Measurements from ENCODE around the gene CDHR3.

DNA sequence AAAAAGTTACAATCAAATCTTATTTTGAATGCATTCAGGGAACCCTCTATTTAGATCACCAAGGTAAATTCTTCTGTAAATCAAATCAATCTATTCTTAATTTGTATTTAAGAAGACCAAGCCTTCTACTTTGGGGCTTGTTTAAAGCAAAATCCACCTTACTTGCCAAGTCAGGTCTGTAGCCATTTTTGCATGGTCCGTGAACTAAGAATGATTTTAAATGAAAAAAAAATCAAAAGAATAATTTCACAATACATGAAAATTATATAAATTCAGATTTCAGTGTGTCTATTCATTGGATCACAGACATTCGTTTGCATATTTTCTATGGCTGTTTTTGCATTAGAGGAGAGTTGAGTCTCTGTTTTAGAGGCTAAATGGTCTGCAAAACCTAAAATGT lies 89.6 kb downstream of the CDHR3 start:
- no peak for TF ChIP-seq GATA2 (IDR thresholded peaks at IDR 0.05; ENCODE audit: low read depth, low read length)
- TF ChIP-seq GATA3 (IDR thresholded peaks at IDR 0.05; ENCODE audit: low read depth, low read length) = no peak
